HCEC 1CT (cell line): ENCODE measurements around the gene UCK2.
"Not testable (repeated sequence)": the region's sequence is repeated elsewhere in the genome, so short reads cannot be mapped to it uniquely, and the experiment has no call there.

Source experiments
- DNase-seq: peaks from one replicate; pipeline ENCODE4 v3.0.0-alpha.2; 2017

Gene UCK2

DNA sequence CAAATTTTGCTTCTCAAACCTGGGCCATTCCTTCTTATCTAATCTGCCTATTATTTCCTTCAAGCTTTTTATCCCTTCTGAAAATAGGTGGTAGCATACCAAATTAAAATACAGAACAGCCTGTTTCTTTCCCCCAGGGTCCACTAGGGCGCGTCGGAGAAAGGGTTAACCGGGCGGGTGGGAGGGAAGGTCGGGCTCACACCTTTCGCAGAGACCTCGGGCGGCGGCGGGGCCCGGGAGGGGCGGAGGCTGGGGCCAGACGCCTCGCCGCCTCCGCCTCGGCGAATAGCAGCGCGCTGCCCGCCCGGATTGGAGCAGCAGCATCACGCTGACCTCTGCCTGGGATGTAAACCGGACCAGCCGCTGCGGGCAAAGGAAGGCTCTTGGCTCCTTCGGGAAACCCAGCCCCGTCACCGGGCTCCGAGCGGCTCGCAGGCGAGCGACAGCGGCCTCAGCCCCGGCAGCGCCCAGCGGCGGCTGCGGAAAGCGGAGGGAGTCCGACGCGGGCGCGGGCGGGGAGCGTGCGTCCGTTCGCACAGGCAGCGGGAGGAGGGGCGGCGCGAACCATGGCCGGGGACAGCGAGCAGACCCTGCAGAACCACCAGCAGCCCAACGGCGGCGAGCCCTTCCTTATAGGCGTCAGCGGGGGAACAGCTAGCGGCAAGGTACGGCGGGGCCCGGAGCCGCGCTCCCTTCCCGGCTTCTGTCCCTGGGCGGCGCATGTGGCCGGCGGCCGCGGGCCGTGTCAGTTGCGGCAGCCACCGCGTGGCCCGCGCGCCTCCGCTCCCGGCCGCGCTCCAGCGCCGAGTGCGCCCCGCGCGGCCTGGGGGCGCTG, at the start of gene UCK2:
TSS of gene UCK2 (plus strand) at position 347 of the 835 bp plus-strand sequence. CDS start at position 567, 220 bp downstream.
- DNase-seq: peak; percentile 77

DNA sequence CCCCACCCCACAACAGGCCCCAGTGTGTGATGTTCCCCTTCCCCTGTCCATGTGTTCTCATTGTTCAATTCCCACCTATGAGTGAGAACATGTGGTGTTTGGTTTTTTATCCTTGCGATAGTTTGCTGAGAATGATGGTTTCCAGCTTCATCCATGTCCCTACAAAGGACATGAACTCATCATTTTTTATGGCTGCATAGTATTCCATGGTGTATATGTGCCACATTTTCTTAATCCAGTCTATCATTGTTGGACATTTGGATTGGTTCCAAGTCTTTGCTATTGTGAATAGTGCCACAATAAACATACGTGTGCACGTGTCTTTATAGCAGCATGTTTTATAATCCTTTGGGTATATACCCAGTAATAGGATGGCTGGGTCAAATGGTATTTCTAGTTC, 49.2 kb upstream of the UCK2 start:
- DNase-seq: not testable (repeated sequence)

DNA sequence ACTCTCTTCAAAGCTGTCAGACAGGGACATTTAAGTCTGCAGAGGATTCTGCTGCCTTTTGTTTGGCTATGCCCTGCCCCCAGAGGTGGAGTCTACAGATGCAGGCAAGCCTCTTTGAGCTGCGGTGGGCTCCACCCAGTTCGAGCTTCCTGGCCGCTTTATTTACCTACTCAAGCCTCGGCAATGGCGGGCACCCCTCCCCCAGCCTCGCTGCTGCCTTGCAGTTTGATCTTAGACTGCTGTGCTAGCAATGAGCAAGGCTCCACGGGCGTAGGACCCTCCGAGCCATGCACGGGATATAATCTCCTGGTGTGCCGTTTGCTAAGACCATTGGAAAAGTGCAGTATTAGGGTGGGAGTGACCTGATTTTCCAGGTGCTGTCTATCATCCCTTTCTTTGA, 43.9 kb upstream of the UCK2 start:
- not testable (repeated sequence) for DNase-seq

DNA sequence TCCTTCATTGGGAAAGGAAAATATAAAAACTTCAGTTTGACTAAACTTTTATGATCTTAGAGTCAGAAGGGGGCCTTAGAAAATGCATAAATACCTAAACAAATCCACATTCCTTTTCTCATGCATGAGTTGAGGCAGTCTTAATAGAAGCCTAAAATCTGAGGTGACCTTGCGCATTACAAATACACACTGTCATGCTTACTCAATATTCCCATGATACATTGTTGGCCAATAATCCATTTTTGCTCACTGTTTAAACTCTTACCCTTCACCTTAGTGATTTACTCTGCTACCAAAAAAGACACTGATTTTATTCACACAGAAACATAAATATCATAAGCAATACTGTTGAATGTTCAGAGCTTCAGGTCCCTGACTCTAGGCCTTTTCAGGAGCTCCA, 39.7 kb upstream of the UCK2 start:
- DNase-seq: no peak

DNA sequence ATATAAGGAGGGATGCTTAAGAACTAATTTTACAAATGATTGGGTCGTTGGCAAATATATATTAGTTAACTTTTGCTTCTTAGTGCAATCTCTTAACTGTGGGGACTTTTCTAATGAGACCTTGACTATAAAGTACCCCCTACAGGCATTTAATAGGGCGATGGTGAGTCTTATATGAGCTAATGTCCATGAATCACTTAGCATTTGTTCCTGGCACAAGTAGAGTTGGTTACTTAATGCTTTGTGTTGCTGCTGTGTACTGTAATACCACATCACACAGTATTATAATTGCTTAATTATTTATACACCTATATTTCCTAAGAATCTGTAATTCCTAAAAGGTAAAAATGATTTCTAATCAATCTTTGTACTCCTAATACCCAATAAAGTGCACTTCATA, 33.5 kb upstream of the UCK2 start:
- DNase-seq: peak; percentile 19

DNA sequence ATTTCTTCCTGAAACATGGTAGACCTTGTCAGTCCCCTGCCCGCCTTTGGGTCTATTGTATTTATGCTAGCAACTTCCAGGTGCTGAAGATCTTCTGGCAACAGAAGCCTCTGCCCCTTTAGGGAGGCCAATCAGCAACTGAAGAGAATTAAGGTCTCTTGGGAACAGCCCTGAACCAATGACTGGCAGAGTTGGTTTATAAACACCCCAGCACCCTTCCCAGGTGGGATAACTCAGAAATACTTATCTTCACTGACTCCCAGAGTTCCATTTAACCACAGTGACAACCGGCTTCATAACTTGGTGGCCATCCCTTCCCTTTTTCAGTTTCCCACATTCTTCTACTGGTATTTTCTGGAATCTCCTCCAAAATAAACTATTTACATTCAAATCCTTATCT, 31.5 kb upstream of the UCK2 start:
- DNase-seq: no peak

DNA sequence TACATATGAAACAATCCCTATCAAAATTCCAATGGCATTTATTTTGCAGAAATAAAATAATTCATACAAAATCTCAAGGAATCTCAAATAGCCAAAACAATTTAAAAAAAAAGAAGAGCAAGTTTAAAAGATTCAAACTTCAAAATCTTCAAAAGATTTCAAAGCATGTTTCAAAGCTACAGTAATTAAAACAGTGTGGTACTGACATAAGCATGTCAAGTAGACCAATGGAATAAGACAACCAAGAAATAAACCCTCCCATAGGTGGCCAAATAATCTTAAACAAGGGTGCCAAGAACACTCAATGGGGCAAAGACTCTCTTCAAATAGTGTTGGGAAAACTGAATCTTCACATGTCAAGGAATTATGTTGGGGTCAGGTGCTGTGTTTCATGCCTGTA, 28.0 kb upstream of the UCK2 start:
- no peak for DNase-seq

DNA sequence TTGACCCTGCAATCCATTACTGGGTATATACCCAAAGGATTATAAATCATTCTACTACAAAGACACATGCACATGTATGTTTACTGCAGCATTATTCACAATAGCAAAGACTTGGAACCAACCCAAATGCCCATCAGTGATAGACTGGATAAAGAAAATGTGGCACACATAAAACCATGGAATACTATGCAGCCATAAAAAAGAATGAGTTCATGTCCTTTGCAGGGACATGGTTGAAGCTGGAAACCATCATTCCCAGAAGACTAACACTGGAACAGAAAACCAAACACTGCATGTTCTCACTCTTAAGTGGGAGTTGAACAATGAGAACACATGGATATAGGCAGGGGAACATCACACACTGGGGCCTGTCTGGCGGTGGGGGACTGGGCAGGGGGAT, 22.9 kb upstream of the UCK2 start:
- DNase-seq: not testable (repeated sequence)

DNA sequence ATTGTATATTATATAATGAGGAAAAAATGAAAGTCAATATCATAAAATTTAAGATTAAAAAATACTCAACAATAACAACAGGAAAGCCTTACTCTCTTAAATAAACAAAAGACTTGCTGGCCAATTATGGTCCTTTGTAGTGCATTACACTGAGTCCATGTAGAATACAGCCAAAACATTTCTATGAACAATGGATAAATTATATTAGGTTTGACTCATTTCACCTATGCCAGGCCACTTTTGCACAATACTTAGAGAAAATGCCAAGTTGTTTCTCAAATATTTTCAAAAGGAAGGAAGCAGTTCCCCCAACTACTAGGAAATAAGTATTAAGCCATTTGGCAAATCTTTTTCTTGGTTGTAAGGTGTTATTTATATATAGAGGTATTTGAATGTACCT, 19.8 kb upstream of the UCK2 start:
- no peak for DNase-seq

DNA sequence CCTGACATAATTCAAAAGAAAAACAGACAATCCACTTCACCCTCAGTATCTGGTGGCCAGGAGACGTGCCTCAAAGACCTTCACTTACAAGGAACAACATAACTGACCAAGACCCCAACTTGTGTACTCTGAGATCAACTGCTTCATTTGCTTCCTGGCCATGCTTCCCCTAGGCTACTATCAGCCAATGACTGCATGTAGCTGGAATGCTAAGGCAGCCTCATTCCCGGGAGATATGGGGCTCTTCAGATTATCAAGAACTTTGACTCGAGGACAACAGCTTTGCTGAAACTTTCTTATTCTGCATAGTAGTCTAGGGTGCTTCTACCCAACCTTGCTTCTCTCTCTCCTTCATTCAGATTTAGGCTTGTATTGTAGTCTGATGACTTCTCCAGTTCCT, 11.7 kb upstream of the UCK2 start:
- peak; percentile 4 for DNase-seq

DNA sequence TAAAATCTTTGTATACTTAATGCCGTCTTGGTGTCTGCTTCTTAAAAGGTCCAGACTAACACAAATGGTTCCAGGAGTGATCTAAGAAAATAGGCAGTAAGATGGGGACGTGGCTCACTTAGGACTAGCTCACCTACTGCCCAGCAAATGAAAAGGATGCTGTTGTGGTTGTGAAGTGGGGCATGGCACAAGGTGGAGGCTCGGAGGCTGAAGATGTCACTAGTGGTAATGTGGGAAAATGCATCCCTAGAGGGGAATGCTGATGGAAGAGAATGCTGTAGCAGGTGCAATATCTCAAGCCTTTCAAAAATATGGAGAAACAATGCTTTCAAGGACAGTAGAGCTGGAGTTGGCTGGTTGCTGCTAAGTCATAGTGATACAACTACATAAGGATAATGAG, 11.3 kb upstream of the UCK2 start:
- no peak for DNase-seq

DNA sequence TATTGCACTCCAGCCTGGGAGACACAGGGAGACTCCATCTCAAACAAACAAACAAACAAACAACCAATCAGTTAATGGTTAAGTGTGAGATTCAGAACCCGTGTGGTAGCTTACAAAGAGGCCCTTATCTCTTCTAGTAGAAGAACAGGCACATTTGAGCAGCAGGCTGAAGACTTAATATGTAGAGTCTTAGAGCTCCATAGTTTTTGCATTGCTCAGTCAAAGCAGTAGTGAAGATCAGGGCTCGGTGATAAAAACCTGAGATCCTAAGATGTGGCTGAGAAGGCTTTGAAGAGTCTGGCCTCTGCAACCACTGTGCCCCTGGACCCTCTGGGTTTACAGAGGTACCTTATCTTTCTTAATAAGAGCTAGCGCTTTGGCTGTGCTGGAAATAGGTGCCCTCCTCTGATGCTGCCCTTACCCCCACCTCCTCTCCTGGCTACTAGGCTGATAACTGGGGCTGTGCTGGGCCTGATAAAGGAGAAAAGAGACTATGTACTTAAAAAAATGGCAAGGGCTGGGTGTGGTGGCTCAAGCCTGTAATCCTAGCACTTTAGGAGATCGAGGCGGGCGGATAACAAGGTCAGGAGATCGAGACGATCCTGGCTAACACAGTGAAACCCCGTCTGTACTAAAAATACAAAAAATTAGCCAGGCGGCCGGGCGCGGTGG, 10.5 kb upstream of the UCK2 start:
- no peak for DNase-seq

DNA sequence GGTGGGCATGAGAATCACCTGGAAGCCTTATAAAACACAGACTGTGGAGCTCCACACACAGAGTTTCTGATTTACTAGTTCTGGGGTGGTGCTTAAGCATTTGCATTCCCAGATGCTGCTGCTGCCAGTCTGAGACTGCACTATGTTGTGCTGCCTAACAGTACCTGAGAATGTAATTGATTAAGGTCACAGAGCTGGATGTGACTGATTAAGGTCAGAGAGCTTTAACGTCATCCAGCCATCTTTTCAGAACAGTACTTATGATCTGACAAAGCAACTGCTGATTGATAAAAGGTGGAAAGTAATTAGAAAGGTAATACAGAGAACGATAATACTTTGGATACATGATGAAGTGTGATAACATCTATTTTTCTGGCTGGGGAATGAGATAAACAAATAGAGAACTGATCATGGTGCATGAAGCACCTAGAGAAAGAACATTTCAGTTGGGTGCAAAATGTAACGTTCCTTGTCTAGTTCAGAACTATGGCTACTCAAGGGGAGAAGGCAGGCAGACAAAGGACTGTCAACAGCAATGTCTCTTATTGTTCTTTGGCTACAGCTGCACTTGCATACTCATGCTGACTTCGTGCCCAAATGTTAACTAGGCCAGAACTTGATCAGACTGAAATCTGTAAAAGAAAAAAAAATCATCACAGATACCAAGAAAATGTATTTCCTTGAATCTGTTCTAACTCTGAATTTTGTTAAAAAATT, 3.7 kb upstream of the UCK2 start:
- no peak for DNase-seq

DNA sequence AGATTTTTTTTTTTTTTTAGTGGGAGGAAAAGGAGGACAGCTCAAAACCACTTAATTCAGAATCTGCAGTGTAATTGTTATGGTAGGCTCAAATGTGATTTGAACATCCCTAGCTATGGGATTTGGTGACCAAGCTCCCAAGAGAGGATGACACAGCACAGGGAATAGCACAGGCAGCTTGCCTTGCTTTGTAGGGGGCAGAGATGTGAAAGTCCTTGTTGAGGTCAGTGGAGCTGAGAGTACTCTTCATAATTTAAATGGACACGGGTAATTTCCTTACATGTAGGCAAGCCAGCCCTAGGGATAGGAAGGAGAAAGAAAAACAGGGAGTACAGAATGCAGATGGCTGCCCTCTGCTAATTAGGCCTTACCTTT, 3.2 kb upstream of the UCK2 start:
- DNase-seq: no peak

DNA sequence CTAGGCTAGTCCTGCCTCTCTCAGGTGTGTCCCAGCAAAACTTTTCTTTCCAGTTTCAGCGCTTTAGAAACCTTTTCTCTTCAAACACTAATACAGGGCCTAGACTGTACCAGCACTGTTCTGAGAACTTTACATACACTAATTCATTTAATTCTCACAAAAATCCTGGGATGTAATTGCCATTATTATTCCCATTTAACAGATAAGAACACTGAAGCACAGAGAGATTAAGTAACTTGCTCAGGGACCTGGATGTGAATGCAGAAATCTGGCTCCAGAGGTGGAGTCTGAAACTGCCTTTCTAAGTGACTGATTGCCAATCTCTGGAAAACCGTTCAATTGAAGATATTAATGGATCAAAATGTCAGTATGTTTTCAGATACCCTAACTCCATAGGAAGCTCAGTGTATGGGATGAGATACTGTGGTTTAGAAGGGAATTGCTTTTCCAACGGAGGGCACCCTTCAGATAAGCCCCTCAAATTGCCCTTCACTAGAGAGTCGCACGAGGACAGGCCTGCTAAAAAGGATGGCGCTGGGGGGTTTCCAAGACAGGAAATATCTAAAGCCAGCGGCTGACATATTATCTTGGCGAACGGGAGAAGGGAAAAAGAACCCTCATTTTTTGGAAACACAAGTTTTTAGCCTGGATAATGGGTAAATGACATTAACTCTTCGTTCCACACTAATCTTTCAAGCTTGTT, 698 bp upstream of the UCK2 start:
- DNase-seq: no peak

DNA sequence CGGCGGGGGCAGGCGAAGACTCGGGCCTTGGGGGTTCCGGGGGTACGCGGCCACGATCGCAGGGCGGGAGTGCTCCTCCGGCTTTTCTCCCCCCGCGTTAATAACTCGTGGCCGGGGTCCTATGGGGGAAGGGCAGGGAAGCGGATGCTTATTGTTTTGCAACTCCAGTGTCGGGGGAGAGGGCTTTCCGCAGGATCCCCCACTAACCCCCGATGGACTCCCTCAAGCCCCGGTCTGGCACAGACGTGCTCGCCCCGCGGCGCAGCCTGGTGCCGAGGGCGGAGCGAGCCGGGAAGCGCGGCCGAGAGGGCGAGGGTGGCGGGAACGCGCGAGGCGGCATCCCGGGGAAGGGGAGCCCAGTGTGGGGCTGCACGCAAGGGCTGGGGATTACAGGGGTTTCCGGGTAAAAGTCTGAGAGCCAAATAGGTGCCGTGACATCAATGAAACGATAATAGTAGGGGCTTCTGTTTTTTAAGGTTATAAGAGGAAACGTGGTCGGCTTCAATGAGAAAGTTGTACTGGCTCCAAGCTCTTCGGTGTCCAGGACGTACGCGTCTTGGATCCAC, 772 bp downstream of the UCK2 start:
- DNase-seq: peak; percentile 47

DNA sequence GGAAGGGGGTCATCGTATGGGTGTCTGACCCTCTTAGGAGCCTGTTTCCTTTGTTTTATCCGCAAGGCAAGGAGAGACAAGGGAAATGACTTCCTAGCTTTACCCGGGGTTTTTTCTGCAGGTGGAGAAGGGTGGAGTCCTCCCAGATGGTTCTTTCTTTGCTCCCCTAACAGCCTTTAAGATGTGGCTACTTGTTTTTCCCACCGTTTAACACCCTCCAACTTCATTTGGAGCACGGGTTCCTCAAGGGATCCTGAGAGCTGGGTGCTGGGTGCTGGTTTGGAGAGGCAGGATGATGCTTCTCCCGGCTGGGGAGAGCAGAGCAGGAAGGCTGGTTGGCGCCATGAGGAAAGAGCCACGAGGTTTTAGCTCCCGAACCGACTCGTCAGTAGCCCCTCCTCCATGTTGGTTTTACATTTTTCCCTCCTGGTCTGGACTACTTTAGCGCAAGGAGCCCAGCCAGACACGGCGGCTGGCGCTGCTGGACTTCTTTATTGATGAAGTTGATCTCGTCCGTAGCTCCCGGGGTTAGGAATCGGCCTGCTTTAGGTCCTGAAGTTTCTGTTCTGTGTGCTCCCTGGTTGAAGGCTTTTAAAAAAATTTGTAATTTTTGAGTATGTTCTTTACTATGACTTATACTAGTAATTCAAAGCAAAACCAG, 1.4 kb downstream of the UCK2 start:
- DNase-seq: peak; percentile 87

DNA sequence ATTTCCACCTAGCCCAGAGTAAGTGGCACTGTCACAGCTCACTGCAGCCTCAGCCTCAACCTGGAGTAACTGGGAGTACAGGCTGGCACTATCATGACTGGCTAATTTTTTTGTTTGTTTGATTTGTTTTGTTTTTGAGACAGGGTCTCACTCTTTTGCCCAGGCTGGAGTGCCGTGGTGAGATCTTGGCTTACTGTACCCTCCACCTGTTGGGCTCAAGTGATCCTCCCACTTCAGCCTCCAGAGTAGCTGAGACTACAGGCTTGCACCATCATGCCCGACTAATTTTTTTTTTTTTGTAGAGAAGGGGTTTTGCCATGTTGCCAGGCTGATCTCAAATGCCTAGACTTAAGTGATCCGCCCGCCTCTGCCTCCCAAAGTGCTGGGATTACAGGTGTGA, 2.5 kb downstream of the UCK2 start:
- no peak for DNase-seq

DNA sequence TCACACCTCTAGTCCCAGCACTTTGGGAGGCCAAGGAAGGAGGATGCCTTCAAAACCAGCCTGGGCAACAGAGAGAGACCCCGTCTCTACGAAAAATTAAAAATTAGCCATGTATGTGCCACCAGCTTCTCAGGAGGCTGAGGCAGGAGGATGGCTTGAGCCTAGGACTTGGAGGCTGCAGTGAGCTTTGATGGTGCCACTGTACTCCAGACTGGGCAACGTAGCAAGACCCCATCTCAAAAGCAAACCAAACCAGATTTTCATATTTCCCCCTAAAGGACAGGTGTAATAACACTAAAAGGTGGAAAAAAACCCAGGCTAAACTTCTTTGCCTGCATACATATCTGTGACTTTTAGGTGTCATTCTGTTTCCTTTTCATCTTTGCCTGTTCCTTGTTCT, 3.7 kb downstream of the UCK2 start:
- DNase-seq: no peak

DNA sequence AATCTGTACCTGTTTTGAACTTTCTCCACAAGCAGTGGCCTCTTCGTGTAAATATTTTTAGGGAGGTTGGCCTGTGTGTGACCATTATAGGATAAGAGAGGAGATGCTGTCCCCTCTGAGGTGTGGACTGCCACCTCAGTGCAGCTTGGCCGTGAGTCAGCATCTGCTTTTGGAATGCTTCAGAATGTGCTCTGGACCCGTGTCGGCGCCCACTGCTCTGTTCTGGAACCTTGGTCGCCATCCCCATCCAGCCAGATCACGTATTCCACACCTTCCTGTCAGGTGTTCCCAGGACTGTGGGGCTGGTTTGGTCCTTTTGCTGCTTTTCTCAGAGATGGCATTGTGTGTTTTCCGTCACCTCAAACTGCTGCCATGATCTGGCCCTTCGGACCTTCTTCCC, 5.5 kb downstream of the UCK2 start:
- DNase-seq: no peak

DNA sequence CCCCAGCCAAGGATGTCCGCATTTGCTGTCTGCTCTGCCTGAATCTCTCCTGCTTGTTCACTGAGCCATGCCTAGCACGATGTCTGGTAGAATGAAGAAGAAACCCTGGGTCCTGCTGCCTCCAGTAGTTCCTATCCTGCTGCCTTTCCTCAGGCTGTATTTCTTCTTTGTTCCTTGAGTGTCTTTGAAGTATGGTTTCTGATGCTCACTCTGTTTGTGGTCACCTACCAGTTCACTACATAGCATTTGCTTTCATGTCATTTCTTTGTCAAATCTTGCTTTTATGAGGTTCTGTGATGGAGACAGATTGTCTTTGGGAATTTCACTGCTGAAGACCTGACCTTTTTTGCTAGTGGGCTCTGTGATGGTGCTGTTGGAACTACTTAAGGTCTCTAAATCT, 5.9 kb downstream of the UCK2 start:
- DNase-seq: no peak

DNA sequence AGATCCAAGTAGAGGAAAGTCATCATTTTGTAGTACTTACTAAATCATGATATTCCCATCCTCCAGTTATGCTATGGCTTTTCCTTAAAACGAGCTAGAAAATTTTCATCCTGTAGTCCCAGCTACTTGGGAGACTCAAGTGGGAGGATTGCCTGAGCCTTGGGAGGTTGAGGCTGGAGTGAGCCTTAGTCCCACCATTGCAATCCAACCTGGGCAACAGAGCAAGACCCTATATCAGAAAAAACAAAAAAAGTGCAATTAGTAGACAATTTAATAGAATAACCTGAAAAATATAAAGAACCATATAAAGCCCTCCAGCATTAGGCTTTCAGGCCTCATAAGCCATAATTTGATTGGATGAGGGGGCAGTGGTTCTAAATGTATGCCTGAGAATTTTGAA, 6.8 kb downstream of the UCK2 start:
- DNase-seq: no peak
